HG02763 (cell line): Measurements from ENCODE around the gene SYNJ2BP.
"Not testable (repeated sequence)": the region's sequence is repeated elsewhere in the genome, so short reads cannot be mapped to it uniquely, and the experiment has no call there.

Source experiments
- ATAC-seq: cut with Tn5 transposase; IDR thresholded peaks from one replicate; pipeline ENCODE4 v1.9.1; 2021; ENCODE audit warnings: mild to moderate bottlenecking, moderate library complexity; ENCODE audit not compliant: unreplicated experiment

Gene SYNJ2BP

DNA sequence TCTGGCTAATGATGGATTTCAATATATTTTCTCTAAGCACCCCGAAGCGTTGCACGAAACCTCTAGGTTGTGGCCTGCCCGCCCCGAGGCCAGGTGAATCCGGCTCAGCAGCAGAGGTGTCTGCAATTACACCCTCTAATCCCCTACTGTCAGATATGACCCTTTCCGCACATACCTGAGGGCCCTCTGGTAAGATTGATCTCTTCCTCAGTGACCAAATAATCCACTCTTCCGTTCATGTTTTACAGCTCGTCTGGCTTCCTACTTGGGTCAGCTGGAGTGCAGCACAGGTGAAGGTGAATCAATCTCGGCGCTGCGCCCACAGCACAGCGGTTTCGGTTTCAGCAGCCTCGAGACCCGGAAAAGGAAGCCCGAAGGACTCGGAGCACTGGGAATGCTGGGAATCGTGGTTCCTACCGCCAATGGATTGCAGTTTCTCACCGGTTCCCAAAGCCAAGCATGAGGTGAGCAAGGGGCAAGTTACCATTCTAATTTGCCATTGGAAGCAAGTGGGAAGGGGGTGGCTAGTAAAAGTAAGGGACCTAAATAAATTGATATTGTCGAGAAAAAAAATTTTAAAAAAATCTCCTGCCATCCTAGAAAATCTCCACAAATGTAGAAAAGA is at the start of gene SYNJ2BP:
Gene SYNJ2BP (minus strand): TSS at position 366 of the 625 bp plus-strand sequence. CDS start 127 bp downstream, at position 239.
- no peak for ATAC-seq

- no peak for ATAC-seq
Measured at GRCh38 chr14:70454731-70455130, 37.8 kb upstream of the SYNJ2BP start.

GRCh38 chr14:70451874-70452273 is 35.0 kb upstream of the SYNJ2BP start, which contains the start of gene ADAM21:
Gene ADAM21, plus strand, starts transcription at chr14:70452174. Its CDS starts 5,326 bp downstream, at chr14:70457500.
- ATAC-seq, result no peak

GRCh38 chr14:70448633-70449340 is 31.9 kb upstream of the SYNJ2BP start:
- no peak for ATAC-seq

GRCh38 chr14:70442750-70443149 is 25.9 kb upstream of the SYNJ2BP start:
- ATAC-seq, result no peak

DNA sequence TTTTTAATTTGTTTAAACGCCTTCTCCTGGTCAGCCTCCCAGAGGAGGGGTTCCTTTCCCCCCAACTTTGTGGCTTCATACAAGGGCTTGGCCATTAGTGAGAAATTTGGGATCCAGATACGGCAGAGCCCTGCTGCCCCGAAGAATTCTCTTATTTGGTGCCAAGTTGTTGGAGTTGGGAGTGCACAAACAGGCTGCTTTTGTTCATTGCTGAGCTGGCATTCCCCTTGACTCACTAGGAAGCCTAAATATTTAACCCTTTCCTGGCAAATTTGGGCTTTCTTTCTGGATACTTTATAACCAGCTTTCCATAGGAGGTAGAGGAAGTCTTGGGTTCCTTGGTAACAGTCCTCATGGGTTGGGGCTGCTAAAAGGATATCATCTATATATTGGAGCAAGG is 24.8 kb upstream of the SYNJ2BP start:
- ATAC-seq, result no peak

GRCh38 chr14:70436867-70437266 is 20.0 kb upstream of the SYNJ2BP start:
- no peak for ATAC-seq

GRCh38 chr14:70426555-70426954 is 9.7 kb upstream of the SYNJ2BP start:
- ATAC-seq, result not testable (repeated sequence)

GRCh38 chr14:70425354-70425753 is 8.5 kb upstream of the SYNJ2BP start:
- ATAC-seq, result no peak

- no peak for ATAC-seq
Measured at GRCh38 chr14:70422538-70422937, 5.6 kb upstream of the SYNJ2BP start.

GRCh38 chr14:70419270-70419931 is 2.5 kb upstream of the SYNJ2BP start:
- not testable (repeated sequence) for ATAC-seq

DNA sequence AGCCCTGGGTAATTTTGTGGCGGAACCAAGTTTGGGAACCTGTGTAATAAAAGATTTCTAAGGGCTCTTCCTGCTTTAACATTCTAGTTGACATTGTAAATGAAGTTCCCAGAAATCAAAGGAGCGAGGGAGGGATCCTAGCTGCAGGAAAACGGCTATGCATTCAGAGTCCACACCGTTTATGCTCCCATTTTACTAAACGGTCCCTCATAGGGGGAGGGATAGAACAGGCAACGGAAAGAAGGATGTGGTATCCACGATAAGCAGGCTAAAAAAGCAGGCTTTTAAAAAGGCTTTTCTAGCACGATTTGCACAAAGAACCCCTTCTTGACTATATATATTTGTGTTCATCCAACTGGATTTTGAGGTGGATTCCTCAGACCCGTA is 559 bp downstream of the SYNJ2BP start:
- no peak for ATAC-seq

DNA sequence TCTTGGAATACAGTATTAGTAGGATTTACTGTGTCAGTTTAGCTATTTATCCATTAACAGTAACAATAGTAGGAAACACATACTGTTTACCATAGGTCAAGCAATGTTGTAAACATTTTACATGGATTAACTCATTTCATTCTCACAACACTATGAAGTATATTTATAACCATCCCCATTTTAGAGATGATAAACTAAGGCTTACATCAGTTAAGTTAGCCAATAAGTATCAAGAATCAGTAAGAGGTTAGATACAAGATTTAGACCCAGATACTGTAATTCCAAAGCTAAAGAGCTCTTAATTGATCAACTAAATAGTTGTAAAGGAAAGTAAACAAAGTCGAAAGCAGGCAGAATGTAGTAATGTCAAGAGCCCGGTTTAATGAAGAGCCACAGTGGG is 1.1 kb downstream of the SYNJ2BP start:
- no peak for ATAC-seq

GRCh38 chr14:70407621-70408020 is 9.3 kb downstream of the SYNJ2BP start:
- ATAC-seq, result no peak

GRCh38 chr14:70406216-70406615 is 10.7 kb downstream of the SYNJ2BP start:
- ATAC-seq, result not testable (repeated sequence)

DNA sequence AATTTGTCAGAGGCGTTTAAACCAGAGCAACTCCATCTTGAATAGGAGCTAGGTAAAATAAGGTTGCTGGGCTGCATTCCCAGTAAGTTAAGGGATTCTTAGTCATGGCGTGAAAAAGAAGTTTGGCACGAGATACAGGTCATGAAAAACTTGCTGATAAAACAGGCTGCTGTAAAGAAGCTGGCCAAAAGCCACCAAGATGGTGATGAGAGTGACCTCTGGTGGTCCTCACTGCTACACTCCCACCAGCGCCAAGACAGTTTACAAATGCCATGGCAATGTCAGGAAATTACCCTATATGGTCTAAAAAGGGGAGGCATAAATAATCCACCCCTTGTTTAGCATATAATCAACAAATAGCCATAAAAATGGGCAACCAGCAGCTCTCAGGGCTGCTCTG is 13.6 kb downstream of the SYNJ2BP start:
- ATAC-seq, result not testable (repeated sequence)

- ATAC-seq, result no peak
Measured at GRCh38 chr14:70401643-70402042, 15.2 kb downstream of the SYNJ2BP start.

DNA sequence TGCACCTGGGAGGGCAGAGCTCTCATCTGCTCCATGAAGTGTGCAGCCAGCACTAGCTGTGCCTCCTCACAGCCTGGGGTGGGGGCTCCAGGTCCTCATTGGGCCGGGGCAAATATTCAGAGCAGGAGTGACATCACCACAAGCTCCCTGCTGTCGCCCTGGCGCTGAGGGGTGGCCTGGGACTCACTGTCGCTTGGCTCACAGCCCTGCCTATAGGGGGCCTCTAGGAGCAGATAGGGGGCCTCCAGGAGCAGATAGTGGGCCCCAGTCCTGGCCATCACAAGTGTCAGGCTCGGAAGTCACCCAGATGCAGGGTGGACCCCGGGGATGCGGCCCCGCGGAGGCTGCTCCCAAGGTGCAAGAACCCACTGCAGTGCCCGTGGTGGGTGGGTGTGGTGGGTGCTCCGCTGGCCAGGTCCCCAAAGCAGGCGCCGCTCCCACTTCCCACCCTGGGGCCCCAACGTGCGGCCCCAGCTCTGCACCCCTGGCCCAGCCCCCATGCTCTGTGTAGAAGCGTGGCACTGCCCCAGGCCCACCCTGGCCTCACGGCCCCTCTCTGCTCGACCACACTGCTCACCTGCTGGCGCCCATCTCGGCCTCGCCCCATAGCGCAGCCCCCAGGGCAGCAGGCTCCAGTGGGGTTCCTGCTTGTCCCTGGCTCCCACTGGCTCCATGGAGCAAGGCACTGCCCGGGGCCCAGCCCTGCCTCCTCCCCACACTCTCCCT is 18.0 kb downstream of the SYNJ2BP start:
- ATAC-seq, result no peak

DNA sequence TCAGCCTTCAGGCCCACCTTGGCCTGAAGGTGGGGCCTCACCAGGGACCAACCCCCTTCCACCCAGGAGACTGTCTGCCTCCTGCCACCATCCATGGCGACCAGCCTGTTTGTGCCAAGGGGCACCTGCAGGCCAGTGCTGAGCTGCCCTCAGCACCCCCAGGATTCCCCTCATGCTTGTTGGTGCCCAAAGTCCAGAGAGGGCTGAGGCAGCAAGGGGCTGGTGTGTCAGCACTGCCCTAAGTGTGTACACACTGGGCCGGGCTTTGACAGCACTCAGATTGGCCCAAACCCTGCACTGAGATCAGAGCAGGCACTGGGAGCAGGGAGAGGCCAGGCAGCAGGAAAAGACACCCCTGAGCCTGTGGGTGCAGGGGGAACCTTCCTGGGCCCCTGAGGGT is 18.6 kb downstream of the SYNJ2BP start:
- ATAC-seq, result no peak

- ATAC-seq, result no peak
Measured at GRCh38 chr14:70397746-70398145, 19.1 kb downstream of the SYNJ2BP start.

GRCh38 chr14:70394674-70395306 is 22.1 kb downstream of the SYNJ2BP start:
- no peak for ATAC-seq
